ENCODE results near the gene POLR3B.

- TF ChIP-seq CTCF (IDR thresholded peaks at IDR 0.05): peak in 6 of 7 experiments; percentile 7 to 49 (median 29)
- no peak for TF ChIP-seq POLR2A (IDR thresholded peaks at IDR 0.05)
Observed at GRCh38 chr12:106345746-106346145, 11.8 kb upstream of the POLR3B start.
